GM19455 (cell line): ENCODE results near the gene CAMTA1.
"Not testable (repeated sequence)": the region's sequence is repeated elsewhere in the genome, so short reads cannot be mapped to it uniquely, and the experiment has no call there.

Experiments used
- ATAC-seq: cut with Tn5 transposase; IDR thresholded peaks from one replicate; pipeline ENCODE4 v1.9.1; 2021; ENCODE audit not compliant: unreplicated experiment

Gene CAMTA1

DNA sequence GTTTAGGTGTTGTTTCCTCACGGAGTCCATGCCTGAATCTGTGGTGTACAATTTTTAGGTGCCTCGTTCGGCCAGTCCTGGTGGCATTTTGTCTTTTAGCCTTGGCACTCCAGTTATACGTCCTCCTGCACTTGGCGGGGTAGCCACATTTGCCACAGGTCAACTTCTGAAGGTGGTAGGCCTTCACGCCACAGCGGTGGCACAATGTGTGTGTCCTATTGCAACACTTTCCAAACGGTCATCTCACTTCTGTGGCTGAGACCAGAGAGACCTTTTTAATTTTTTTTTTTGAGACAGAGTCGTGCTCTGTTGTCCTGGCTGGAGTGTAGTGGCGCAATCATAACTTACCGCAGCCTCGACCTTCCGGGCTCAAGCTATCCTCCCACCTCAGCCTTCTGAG is 49.1 kb downstream of the CAMTA1 start:
- ATAC-seq: no peak

- ATAC-seq: no peak
These were observed 49.9 kb downstream of the CAMTA1 start for GRCh38 chr1:6835139-6835538.

DNA sequence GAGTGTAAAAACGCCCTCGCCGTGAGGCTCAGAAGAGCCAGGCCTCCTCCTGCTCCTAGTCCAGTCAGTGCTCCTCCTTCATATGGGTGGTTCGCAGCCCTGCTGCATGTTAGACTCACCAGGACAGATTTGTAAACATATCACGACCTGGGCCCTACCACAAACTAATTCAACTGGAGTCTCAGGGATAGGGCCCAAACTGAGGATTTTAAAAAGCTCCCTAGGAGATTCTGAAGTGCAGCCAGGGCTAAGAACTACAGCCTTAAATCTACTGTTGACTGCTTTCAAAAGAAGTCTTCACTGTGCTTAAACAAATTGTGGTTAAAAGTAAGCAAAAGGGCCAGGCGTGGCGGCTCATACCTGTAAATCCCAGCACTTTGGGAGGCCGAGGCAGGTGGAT is 57.0 kb downstream of the CAMTA1 start:
- no peak for ATAC-seq

DNA sequence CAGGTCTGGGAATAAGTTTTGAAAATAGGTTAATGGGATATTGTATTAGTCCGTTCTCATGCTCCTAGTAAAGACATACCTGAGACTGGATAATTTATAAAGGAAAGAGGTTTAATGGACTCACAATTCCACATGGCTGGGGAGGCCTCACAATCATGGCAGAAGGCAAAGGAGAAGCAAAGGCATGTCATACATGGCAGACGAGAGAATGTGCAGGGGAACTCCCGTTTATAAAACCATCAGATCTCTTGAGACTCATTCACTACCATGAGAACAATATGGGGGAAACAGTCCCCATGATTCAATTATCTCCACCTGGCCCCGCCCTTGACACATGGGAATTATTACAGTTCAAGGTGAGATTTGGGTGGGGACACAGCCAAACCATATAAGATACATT is 60.5 kb downstream of the CAMTA1 start:
- not testable (repeated sequence) for ATAC-seq

- ATAC-seq: no peak
These were observed 63.6 kb downstream of the CAMTA1 start for GRCh38 chr1:6848816-6849215.

- no peak for ATAC-seq
These were observed 65.3 kb downstream of the CAMTA1 start for GRCh38 chr1:6850537-6850936.

DNA sequence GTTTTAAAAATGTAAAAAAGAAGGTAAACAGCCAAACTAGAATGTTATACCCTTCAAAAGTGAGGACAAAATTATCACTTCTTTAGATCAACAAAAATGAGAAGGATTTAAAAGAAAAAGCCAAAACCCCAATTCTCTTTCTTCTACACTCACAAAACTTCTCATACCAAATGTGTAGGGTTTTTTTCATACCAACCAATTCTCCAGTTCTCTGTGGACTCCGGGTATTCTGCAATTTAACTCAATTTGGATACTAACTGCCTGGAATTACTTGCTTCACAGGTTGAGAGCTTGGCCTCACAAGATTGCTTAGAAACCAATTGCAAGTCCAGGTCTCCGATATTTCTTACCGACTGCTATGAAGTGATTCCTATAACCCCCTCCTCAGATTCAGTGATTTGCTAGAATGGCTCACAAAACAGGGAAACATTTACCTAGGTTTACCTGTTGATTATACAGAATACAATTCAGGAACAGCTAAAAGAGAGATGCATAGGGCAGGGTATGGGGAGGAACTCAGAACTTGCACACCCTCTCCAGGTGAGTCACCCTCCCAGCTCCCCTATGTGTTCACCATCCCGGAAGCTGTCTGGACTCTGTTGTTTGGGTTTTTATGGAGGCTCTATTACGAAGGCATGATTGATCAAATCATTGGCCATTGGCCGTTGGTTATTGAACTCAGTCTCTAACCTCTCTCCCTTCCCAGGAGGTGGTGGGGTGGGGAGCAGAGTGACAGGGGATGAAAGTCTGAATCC is 67.1 kb downstream of the CAMTA1 start:
- no peak for ATAC-seq

DNA sequence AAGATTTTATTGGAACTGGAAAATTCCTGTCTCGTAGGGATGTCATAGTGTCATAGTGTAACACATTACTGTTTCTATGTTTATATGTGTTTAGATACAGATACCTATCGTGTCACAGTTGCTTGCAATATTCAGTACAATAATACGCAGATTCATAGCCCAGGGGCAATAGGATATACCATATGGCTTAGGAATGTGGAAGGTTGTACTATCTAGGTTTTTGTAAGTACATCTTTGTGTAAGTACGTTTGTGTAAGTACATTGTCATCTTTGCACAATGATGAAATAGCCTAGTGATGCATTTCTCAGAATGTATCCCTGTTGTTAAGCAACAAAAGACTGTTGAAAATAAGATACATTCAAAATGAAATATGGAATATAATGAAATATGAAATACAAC is 68.9 kb downstream of the CAMTA1 start:
- ATAC-seq: no peak

DNA sequence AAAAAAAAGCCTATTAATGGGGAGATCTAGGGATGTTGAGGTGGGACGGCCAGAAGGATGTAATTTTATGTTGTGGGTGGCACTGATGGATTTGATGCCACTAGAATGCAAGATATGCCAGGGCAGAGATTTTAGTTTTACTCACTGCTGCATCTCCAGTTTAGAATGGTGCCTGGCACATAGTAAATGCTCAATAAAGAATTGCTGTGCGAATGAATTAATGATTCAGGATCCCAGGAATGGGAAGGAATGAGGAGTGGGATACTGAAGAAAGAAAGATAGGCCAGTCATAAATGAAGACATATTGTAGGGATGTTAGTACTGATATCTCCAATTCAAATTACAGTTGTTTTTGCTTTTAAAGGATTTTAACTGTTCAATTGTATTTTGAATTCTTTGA is 72.6 kb downstream of the CAMTA1 start:
- no peak for ATAC-seq

GRCh38 chr1:6858596-6858995 is 73.3 kb downstream of the CAMTA1 start:
- no peak for ATAC-seq

DNA sequence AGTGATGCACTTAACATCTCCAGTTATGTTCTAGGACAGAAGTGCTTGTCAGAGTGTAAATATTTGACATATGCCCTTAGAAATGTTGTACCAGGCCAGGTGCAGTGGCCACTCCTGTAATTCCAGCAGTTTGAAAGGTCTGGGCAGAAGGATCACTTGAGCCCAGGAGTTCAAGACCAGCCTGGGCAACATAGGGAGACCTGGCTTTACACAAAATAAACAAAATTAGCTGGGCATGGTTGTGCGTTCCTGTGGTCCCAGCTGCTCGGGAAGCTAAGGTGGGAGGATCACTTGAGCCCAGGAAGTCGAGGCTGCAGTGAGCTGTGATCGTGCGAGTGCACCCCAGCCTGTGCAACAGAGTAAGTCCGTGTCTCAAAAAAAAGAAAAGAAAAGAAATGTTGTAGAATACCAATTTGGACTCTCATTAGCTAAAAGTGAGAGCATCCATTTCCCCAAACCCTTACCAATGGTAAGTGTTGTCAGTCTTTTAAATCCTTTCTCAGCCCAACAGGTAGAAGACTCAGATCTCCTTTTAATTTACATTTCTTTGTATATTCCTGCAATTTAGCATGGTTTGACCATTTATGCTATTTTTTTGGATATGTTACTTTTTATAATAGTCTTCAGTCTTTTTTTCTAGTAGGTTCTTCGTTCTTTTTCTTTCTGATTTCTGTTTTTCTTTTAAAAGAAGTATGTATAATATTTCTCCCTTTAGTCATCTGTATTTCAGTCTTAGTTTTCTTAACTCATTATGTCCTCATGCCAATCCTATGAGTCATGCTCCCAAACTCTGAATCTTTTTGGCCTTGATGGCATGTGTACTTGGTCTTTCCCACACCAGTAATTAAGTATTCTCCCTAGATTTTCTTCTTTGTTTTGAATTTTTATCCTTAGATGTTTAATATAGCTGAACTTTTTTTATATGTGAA is 74.4 kb downstream of the CAMTA1 start:
- no peak for ATAC-seq

GRCh38 chr1:6860401-6860800 is 75.1 kb downstream of the CAMTA1 start:
- no peak for ATAC-seq

GRCh38 chr1:6861075-6861724 is 75.9 kb downstream of the CAMTA1 start:
- ATAC-seq: no peak

DNA sequence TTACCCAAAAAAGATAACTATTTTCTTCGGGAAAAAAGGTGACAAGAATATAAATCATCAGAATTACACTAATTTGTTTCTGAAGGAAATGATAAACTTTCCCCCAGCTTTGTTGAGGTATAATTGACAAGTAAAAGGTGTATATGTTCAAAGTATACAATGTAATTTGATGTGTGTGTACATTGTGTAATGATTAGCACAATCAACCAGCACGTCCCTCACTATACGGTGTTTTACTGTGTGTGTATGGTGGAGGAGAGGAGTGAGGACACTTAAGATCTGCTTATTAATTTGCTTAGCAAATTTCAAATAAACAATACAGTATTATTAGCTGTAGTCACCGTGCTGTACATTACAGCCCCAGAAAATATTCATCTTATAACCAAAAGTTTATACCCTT is 77.7 kb downstream of the CAMTA1 start:
- ATAC-seq: no peak

DNA sequence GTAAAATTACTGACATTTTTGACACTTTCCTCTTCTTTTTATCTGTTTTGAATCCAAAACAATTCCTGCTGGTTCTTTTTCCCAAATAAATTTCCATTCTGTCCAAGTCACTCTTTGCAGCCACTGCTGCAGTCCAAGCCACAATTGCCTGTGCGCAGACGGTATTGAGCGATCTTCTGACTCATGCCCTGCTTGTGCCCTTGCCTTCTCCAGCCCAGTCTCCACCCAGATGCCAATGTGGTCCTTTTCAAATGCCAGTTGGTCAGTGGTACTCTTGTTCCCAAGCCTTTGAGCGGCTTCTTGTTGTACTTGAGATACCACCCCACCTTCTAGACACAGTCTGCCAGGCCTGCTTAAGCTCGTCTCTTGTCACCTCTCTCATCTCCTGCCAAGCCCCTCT is 78.9 kb downstream of the CAMTA1 start:
- ATAC-seq: no peak

DNA sequence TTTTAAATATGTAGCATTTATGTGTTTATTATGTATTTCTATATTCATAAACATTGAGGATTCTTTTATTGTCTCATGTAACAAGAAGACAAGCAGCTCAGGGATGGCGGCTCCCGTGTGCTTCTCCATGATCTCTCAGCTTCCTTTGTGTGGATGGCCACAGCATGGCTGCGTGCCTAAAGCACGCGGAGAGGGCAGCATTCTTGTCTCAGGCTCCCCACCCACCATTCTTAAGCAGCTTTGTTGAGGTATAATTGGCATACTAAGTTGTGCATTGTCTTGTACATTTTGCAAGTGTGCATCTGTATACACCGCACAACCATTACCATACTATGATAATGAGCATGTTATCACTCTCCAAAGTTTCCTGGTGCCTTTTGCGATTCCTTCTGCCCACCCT is 81.6 kb downstream of the CAMTA1 start:
- ATAC-seq: no peak

DNA sequence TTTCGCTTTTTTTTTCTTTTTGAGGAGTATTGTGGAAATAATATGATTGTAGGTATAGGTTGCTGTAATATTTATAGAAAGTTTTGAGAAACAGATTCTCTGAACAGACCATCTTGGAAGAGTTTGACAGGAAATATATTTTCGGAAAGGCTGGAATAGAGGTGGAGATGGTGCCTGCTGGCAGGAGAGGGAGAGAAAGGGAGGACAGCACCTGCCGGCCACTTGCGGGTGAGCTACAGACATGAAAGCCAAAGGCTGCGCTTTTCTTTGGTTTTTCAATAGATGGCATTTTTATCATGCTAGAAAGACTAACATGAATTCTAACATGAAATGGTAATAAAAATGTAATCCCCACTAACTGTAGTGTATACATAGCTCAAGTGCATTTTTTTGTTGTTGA is 82.1 kb downstream of the CAMTA1 start:
- no peak for ATAC-seq

DNA sequence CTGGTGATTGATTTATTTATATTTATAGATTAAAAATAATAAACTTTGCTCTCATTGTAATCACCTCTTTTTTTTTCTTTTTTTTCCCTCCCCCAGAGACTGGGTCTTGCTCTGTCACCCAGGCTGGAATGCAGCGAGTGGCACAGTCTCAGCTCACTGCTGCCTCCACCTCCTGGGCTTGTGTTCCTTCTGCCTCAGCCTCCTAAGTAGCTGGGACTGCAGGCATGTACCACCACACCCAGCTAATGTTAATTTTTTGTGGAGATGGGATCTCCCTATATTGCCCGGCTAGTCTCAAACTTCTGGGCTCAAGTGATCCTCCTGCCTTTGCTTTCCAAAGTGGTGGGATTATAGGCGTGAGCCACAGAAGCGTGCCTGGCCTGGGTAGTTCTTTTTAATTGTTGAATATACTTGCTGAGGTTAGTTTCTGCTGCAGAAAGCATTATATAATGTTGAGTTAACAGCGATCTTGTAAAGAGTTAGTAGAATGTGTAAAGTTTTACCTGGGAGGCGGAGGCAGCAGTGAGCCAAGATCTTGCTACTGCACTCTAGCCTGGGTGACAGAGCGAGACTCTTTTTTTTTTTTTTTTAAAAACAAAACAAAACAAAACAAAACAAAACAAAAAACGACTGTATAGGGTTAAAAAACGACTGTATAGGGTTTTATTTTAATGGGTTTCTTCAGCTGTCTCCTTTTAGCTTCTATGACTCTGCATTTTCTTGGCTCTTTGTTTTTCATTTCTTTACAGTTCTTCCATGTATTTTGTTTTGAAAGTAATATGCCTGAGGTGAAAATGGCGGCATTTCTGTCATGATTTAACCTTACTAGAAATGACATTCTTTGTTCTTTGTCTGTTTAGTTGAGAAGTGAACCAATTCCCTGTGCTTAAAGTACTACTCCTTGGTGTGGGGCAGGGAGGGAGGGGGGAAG is 82.7 kb downstream of the CAMTA1 start:
- no peak for ATAC-seq

DNA sequence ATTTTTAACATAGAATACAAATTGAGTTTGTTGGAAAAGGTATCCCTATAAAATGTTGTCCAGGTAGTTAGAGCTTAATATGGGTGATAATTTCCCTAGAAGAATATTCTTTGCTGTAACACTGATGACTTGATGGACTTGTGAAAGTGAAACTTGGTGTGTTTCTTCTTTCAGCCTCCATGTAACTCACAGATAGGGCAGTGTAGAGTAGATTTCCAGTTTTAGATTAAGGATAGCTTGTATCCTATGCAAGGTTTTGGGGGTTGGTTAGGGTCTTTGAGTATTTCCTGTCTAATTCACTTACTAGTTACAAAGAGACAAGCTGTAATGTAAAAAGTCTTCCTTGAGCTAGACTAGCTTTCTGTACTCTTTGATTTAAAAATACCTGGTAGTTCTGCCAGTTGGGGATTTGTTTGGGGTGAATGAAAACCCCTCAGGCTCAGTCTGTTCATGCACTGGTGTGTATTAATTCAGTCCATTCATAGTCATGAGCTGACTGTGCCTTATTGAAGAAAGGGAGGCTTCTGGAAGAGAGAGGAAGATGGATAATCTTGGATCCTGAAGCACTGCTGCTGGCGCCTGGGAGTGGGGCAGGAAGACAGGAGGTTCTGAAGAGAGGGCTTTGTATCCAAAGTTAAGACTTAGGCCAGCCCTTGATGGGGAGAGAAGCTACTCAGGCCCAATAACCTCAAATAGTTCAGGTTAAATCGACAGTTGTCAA is 83.6 kb downstream of the CAMTA1 start:
- ATAC-seq: no peak

DNA sequence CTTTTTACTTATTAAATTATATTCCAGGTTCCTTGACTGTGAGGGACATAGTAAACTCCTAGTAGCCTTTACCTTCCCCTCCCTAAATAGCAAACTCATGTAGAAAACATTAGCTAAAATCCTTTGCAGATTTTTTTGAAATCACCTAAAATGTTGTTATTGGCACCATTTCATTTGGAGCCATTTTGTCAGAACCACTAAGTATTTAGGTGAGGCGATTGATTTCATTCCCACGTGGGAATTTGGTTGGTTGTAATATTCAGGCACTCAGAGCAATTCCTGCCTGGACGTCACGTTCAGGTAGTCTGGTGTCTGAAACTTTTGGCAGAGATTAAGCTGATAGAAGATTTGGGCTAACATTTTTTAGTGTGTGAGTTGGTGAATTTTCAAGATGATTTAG is 84.3 kb downstream of the CAMTA1 start:
- no peak for ATAC-seq
